HG03103 (cell line): ENCODE results near the gene LRRC23.

ENCODE experiments used
- ATAC-seq: cut with Tn5 transposase; IDR thresholded peaks from one replicate; pipeline ENCODE4 v1.9.1; 2021; ENCODE audit warnings: low read depth; ENCODE audit not compliant: unreplicated experiment

LRRC23 gene

GRCh38 chr12:6941782-6942181 is 37.2 kb downstream of the LRRC23 start:
- no peak for ATAC-seq

DNA sequence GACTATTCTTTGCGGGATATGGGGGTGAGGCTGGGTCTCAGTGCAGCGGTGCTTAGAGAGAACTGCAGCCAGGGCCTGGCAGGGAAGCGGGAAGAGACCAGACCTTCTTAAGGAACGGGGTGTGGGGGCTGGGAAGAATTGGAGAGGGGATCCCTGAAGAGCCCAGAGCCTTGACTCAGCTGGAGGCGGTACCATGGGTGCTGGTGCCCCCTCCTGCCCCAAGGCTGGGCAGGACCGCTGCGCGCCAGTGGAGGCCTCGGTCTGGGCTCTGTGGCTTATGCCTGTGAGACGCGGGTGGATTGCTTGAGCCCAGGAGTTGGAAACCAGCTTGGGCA is 37.7 kb downstream of the LRRC23 start:
- ATAC-seq: no peak

- no peak for ATAC-seq
These were observed 38.7 kb downstream of the LRRC23 start for GRCh38 chr12:6943389-6943721.

DNA sequence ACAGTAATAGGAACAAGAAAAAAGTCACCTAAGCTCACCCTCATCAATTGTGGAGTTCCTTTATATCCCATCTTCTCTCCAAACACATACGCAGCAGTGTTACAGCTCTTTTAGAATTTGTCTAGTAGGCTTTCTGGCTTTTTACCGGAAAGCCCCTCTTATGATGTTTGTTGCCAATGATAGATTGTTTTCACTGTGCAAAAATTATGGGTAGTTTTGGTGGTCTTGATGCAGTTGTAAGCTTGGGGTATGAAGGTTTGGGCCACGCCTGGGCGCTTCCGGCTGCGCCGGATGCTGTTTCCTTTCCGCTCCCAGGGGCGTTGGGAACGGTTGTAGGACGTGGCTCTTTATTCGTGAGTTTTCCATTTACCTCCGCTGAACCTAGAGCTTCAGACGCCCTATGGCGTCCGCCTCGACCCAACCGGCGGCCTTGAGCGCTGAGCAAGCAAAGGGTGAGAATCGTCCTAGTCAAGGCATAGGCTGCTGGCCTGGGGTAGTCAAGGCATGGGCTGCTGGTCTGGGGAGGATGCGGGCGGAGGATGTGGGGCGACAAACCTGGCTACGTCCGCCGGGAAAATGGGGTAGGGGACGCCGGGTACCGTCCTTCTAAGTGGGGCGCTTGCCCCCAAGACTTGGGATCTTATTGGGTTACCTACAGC is 39.2 kb downstream of the LRRC23 start, which contains the start of the genes C12orf57 and RNU7-1:
Gene C12orf57 (plus strand): TSS at position 301 of the 659 bp plus-strand sequence. CDS start 100 bp downstream, at position 401.
Gene RNU7-1 (plus strand): TSS at position 95 of the 659 bp plus-strand sequence.
- no peak for ATAC-seq

DNA sequence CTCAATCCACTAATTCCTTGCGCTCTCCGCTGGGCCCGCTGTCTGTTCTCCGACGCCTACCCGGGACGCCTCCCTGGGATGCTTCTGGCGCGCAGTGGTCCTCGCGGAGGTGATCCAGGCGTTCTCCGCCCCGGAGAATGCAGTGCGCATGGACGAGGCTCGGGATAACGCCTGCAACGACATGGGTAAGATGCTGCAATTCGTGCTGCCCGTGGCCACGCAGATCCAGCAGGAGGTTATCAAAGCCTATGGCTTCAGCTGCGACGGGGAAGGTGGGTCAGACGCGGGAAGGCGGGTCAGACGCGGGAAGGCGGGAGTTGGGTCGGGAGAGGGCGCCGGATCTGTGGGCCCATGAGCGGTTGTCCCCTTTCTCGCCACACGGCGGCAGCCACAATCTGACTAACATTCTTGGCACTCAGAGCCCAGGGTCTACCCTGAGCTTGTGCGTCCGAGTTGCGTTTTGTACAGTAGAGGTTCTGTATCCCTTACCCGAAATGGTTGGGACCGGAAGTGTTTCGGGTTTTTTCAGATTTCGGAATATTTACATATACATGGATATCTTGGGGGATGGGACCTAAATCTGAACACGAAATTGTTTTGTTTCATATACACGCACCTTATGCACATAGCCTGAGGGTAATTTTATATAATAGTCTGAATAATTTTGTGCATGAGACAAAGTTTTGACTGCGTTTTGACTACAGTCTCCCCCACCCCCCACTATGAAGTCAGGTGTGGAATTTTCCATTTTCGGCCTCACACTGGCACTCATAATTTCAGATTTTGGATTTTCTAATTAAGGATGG is 40.0 kb downstream of the LRRC23 start:
- peak; percentile 43 for ATAC-seq

- no peak for ATAC-seq
These were observed 41.0 kb downstream of the LRRC23 start for GRCh38 chr12:6945613-6946012.

- ATAC-seq: no peak
These were observed 41.7 kb downstream of the LRRC23 start for GRCh38 chr12:6946033-6946919.

GRCh38 chr12:6946920-6947374 is 42.3 kb downstream of the LRRC23 start:
- no peak for ATAC-seq

GRCh38 chr12:6947615-6948014 is 43.0 kb downstream of the LRRC23 start:
- ATAC-seq: no peak

DNA sequence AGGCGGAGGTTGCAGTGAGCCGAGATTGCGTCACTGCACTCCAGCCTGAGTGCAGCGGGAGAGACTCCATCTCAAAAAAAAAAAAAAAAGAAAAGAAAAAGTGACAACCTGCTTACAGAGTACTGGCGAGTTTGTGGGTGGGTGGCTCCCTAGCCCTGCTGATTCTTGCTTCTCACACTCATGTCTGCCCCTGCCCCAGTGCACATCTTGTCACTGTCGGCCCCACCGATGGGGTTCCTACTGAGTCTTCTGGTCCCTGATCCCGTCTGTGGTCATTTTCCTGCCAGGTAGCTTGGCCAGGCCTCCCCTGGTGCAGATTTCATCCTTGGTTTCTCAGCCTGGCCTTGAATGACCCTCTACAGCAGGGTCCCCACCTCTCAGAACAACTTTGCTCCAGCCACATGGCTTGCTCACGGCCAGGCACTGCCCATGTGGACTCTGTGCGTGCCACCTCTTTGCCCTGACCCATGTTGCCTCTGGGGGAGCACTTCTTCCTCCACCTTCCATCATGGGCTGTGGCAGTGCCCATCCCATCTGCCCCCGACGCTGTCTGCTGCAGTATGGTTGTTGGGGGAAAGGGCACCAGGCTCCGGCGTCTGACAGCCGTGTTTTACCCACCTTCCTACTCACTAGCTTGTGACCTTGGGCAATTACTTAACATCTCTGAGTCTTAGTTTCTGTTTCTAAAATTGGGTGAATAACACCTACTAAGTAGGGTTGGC is 44.4 kb downstream of the LRRC23 start:
- no peak for ATAC-seq

DNA sequence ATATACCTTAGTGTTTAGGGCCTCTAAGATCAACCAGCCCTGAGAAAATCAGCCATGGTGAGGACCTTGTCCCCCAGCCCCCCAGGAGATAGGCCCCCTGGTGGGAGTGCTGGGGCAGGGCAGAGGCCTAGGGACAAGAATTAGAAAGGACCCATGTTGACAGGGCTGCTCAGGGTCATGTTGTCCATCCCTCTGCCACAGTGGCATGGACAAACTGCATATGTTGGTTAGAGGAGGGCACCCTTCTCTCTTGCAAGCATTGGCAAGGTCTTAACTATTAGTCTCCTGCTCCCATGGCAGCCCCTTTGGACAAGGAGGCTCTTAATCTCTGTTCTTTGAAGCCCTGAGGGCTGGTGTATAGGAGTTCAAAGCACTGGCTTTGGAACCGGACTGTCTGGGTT is 45.8 kb downstream of the LRRC23 start:
- ATAC-seq: no peak

DNA sequence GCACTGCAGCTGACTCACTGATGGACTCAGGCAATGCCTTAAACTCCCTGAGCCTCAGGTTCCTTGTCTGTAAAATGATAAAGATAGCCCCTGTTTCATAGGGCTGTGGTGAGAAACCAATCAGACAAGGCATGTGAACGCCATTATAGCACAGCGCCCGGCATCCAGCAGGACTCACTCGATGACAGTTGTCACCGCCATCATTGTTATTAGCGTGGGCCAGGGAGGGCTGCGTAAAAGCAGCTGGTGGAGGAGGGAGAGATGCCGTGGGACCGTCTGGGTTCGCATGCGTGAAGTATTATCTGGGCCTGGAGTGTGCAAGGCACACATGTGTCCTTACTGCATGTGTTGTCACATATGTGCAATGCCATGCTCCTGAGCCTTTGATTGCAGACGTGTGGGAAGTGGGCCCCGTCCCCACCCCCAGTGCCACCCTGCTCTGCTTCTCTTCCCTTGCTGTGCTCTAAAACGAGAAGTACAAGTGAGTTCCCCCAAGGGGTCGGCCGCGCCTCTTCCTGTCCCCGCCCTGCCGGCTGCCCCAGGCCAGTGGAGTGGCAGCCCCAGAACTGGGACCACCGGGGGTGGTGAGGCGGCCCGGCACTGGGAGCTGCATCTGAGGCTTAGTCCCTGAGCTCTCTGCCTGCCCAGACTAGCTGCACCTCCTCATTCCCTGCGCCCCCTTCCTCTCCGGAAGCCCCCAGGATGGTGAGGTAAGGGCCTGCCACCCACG is 46.4 kb downstream of the LRRC23 start, which contains the start of gene PTPN6:
Gene PTPN6 (plus strand): TSS at position 546 of the 730 bp plus-strand sequence. CDS start 157 bp downstream, at position 703.
- no peak for ATAC-seq

GRCh38 chr12:6951551-6952120 is 47.0 kb downstream of the LRRC23 start:
- ATAC-seq: no peak

DNA sequence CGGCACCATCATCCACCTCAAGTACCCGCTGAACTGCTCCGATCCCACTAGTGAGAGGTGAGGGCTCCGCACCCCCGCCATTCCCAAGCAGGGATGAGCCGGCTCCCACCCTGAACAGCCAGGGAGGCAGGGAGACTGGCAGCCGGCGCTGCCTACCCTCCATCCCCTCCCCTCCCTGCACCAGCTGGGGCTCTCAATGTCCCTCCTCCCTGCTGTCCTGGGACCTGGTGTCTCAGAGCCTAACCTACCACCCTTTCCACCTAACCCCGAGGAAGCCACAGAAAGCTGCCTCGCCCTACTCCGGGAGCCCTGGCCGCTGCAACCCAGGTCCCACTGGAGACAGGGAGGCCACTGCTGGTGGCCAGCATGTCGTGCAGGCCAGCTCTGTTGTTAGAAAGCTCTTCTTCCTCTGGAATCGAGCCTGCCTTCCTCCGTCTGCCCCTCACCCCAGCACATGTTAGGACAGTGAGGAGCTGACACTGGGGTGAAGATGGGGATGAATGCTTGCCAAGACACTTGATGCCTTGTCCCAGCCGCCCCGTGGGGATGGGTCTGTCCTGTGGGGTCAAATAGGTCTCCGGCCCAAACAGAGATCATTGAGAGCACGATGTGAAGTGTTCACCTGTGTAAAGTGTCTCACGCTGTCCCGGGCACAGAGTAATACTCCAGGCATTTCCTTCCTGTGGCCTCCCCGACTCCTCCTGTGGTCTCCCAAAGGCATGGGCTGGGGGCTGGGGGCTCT is 47.7 kb downstream of the LRRC23 start:
- no peak for ATAC-seq

DNA sequence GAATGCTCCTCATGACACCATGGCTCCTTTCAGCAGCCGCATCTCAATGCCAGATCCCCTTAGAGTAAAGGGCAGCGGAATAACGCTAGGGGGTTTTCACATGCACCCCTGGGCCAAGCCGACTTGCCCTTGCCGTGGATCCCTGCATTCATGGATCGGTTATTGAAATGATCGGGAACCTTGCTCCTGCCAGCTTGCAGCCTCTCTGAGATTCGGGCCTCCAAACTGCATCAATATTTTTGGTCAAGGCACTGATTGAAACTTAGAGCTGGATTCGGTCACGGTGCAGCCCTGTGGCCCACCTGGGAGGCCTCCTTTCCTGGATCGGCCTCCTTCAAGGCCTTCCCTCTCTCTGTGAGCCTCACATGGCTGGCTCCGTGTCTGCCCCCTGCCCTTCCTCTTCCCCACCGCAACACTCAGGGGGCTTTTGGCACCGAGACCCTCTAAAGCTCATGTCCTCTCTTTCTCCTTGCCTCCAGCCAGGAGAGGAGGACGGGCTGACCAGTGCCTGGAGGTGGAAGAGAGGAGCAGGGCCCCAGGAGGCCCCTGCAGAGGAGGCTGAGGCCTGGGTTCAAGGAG is 48.3 kb downstream of the LRRC23 start:
- ATAC-seq: no peak

- ATAC-seq: peak; percentile 35
These were observed 49.1 kb downstream of the LRRC23 start for GRCh38 chr12:6953442-6954315.
